Muscle of leg (tissue), 11 donors: Measurements from ENCODE around the gene PHF21A. TPM values are rescaled to one million over a fixed set of nuclear protein-coding genes. Genes with fewer than 3 reads are reported as not detected.

Source experiments
- DNase-seq: peaks from one replicate; pipeline ENCODE4 v3.0.0; 2013
- H3K27ac ChIP-seq: one replicate; pipeline ENCODE4 v1.5.1; 2013; ENCODE audit warnings: mild to moderate bottlenecking, low read length, control low read depth
- H3K27me3 ChIP-seq: one replicate; pipeline ENCODE4 v1.6.1; 2013; ENCODE audit warnings: low read length; ENCODE audit not compliant: control insufficient read depth, insufficient read depth
- H3K36me3 ChIP-seq: one replicate; pipeline ENCODE4 v1.6.1; 2013; ENCODE audit warnings: low read length; ENCODE audit not compliant: control insufficient read depth, insufficient read depth
- H3K4me1 ChIP-seq: one replicate; pipeline ENCODE4 v1.6.1; 2013; ENCODE audit warnings: low read length; ENCODE audit not compliant: control insufficient read depth, insufficient read depth
- H3K4me3 ChIP-seq: one replicate; pipeline ENCODE4 v1.5.1; 2013; ENCODE audit warnings: low read length, control low read depth
- H3K9me3 ChIP-seq: replicated peaks from 2 replicates; pipeline ENCODE4 v1.6.1; 2013; ENCODE audit warnings: low read depth, low read length; ENCODE audit not compliant: control insufficient read depth
- WGBS: methylation state at CpG from one replicate; pipeline ENCODE4 v1.1.5; 2013; ENCODE audit warnings: missing lambda C conversion rate; ENCODE audit not compliant: insufficient coverage; 5-methylcytosine and 5-hydroxymethylcytosine counted together
- polyA plus RNA-seq, 8 donors: library from polyadenylated mRNA; unstranded; fragments of 120-200 nt; gene quantifications; one replicate each; pipeline versions ENCODE4 v1.2.1 to v1.2.3, GENCODE V29; 2013; ENCODE audit warnings: inconsistent platforms in 1 of 8, low replicate concordance in 1 of 8; ENCODE audit not compliant: insufficient read length in 8 of 8, insufficient read depth in 1 of 8
- total RNA-seq: library from RNA; stranded (reverse); fragments of 120-200 nt; gene quantifications from one replicate; pipeline ENCODE4 v1.2.4, GENCODE V29; 2013

PHF21A gene
- total and polyA plus RNA-seq, 9 donors, result 21.4 to 44.4 (median 32.0) TPM

DNA sequence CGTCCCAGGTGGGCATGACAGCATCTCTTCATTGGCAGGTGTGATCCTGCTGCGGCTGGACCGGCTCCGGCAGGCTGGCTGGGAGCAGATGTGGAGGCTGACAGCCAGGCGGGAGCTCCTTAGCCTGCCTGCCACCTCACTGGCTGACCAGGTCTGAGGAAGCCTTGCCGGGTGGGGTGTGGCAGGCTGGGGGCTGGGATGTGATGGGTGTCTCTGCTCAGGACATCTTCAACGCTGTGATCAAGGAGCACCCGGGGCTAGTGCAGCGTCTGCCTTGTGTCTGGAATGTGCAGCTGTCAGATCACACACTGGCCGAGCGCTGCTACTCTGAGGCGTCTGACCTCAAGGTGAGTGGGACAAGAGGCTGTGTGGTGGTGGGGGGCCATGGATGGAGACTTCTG is 195.3 kb downstream of the PHF21A start:
- WGBS, result 35% methylated on average over 9 of the region's 12 CpGs
- H3K36me3 ChIP-seq, result peaks cover 4% of the 10 kb centered on the region
- H3K27ac ChIP-seq, result no peak overlapping the region
- no peaks in the 10 kb centered on the region for H3K9me3 ChIP-seq
- no peak overlapping the region for H3K4me3 ChIP-seq
- DNase-seq, result no peak
- H3K27me3 ChIP-seq, result peaks cover 41% of the 10 kb centered on the region
- H3K4me1 ChIP-seq, result peaks cover 21% of the 10 kb centered on the region

DNA sequence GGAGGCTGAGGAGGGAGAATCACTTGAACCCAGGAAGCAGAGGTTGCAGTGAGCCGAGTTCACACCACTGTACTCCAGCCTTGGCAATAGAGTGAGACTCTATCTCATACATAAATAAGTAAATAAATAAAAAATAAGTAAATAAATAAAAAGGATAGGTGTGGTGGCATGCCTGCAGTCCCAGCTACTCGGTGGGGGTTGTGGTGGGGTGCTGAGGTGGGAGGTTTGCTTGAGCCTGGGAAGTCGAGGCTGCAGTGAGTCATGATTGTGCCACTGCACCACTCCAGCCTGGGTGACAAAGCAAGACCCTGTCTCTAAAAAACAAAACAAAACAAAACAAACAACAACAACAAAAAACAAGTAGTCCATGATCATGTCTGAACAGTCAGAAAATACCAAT is 195.7 kb downstream of the PHF21A start:
- Histone ChIP-seq H3K27me3 (peaks cover 46% of the 10 kb centered on the region), H3K36me3 (no peaks in the 10 kb centered on the region), H3K9me3 (no peaks in the 10 kb centered on the region), H3K27ac (no peak overlapping the region), H3K4me1 (peaks cover 21% of the 10 kb centered on the region), H3K4me3 (no peak overlapping the region)
- no peak for DNase-seq
- no CpG with 5 or more reads among the region's 3 CpGs for WGBS

DNA sequence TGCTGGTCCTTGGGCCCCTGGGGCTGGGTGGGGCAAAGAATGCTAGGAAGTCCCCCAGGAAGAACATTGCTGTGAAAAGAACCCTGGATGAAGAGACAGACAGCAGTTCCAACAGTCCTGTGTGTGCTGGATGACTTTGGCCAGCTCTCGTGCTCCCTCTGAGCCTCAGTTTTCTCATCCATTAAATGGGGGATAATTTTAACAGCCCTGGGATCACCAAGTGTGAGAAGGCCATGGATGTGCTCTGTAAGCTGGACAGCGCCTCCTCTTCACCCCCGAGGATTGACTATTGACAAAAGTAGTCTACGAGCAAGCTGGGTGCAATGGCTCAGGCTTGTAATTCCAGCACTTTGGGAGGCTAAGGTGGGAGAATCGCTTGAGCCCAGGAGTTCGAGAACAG is 196.3 kb downstream of the PHF21A start:
- DNase-seq, result no peak
- Histone ChIP-seq H3K9me3 (no peaks in the 10 kb centered on the region), H3K4me1 (peaks cover 18% of the 10 kb centered on the region), H3K27me3 (peaks cover 52% of the 10 kb centered on the region), H3K27ac (no peak overlapping the region), H3K36me3 (no peaks in the 10 kb centered on the region), H3K4me3 (no peak overlapping the region)
- WGBS, result 75% methylated on average over 3 of the region's 6 CpGs

DNA sequence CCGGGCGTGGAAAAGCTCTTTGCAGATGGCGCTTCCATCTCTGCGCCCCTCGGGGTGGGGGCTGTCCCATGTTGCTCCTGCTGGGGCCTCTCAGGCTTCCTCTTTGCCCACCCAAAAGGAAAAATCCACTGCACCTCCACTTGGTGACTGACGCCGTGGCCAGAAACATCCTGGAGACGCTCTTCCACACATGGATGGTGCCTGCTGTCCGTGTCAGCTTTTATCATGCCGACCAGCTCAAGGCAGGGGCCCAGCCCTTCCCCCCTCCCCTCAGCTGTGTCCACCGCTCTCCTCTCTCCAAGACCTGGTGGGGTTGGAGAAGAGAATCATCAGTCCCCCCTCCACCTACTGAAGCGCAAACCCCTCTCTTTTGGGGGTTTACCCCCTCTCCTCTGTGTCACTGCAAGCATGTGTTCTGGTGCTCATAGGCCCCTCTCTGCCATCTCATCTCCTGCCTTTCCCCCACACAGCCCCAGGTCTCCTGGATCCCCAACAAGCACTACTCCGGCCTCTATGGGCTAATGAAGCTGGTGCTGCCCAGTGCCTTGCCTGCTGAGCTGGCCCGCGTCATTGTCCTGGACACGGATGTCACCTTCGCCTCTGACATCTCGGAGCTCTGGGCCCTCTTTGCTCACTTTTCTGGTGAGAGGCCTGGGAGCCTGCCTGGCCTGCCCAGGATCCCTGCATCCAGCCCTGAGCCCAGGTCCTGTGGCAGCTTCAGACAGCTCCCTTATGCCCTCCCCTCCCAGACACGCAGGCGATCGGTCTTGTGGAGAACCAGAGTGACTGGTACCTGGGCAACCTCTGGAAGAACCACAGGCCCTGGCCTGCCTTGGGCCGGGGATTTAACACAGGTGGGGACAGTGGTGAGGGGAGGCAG is 197.0 kb downstream of the PHF21A start:
- H3K27me3 ChIP-seq, result peaks cover 53% of the 10 kb centered on the region
- no peaks in the 10 kb centered on the region for H3K36me3 ChIP-seq
- no peak for DNase-seq
- peaks cover 18% of the 10 kb centered on the region for H3K4me1 ChIP-seq
- WGBS, result 78% methylated on average over 11 of the region's 22 CpGs
- no peaks in the 10 kb centered on the region for H3K9me3 ChIP-seq
- H3K27ac ChIP-seq, result no peak overlapping the region
- H3K4me3 ChIP-seq, result no peak overlapping the region

DNA sequence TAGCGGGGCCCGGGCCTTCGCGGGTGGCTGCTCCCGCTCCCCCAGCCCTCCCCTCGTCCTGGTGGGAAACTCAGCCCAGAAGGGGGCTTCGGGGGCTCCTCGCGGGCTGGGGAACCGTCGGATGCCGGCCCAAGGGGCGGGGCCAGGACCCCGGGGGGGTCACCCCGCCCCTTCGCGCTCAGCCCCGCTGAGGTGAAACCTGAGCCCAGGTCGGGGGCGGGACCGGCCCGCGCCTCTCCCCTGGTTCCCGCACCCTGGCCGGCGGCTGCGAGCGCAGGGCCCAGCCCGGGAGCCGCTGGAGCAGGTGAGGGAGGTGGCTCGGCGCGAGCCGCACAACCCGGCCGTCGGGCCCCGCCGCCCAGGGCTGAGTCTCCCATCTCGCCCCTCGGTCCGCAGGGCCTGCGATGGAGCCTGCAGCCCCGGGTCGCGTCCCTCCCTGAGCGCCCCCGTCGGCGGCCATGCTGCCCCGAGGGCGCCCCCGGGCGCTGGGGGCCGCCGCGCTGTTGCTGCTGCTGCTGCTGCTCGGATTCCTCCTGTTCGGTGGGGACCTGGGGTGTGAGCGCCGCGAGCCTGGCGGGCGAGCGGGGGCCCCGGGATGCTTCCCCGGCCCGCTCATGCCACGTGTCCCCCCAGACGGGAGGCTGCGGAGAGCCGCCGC is 198.7 kb downstream of the PHF21A start, which contains the start of gene LARGE2:
LARGE2 (plus strand) TSS at position 232 of the 658 bp plus-strand sequence; CDS start at position 459, 227 bp downstream.
- Histone ChIP-seq H3K9me3 (no peaks in the 10 kb centered on the region), H3K27me3 (peaks cover 53% of the 10 kb centered on the region), H3K36me3 (no peaks in the 10 kb centered on the region), H3K4me3 (no peak within 1 kb of the TSS), H3K27ac (no peak within 1 kb of the TSS), H3K4me1 (peaks cover 25% of the 10 kb centered on the region)
- DNase-seq, result no peak
- under 1% methylated on average over 72 of the region's 73 CpGs for WGBS

DNA sequence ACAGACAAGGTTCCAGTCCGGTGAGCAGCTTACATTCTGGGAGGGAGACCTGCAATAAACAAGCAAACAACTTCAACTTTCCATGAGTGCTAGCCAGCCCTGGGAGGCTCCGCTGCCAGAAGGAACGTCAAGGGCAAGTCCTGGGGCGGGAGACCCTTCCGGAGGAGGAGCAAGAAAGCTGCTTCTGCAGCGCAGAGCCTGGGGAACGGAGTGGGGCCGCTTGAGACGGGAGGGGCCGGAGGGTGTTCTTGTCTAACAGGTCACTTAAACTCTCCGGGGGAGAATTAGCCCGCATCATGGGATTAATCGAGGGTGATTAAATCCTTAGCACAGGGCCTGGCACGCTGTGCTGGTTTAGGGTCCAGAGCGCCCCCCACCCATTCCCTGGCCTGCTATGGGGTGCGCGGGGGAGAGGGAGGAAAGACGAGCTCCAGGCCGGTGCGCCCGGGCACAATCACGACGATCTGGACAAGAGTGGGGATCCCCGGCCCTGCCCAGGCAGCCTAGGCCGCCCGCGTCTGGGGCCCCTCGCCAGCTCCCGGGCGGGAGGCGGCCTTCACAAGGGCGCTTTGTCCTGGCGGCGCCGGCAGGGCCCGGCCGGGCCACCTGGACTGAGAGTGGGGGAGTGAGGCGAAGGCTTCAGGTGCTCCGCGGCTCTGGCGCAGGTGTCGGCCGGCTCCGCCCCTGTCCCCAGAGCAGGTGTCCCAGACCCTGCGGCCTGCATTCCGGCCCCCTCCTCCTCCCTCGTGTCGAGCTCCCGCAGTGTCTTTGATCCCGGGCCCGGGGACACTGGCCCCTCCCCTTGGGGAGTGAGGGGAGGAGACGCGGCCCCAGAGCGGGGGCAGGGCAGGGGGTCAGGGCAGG is 199.5 kb downstream of the PHF21A start:
- WGBS, result 7% methylated on average over 41 of the region's 54 CpGs
- peak; percentile 76 for DNase-seq
- peaks cover 32% of the 10 kb centered on the region for H3K4me1 ChIP-seq
- H3K27me3 ChIP-seq, result peaks cover 53% of the 10 kb centered on the region
- no peaks in the 10 kb centered on the region for H3K9me3 ChIP-seq
- no peak overlapping the region for H3K4me3 ChIP-seq
- H3K36me3 ChIP-seq, result no peaks in the 10 kb centered on the region
- no peak overlapping the region for H3K27ac ChIP-seq

DNA sequence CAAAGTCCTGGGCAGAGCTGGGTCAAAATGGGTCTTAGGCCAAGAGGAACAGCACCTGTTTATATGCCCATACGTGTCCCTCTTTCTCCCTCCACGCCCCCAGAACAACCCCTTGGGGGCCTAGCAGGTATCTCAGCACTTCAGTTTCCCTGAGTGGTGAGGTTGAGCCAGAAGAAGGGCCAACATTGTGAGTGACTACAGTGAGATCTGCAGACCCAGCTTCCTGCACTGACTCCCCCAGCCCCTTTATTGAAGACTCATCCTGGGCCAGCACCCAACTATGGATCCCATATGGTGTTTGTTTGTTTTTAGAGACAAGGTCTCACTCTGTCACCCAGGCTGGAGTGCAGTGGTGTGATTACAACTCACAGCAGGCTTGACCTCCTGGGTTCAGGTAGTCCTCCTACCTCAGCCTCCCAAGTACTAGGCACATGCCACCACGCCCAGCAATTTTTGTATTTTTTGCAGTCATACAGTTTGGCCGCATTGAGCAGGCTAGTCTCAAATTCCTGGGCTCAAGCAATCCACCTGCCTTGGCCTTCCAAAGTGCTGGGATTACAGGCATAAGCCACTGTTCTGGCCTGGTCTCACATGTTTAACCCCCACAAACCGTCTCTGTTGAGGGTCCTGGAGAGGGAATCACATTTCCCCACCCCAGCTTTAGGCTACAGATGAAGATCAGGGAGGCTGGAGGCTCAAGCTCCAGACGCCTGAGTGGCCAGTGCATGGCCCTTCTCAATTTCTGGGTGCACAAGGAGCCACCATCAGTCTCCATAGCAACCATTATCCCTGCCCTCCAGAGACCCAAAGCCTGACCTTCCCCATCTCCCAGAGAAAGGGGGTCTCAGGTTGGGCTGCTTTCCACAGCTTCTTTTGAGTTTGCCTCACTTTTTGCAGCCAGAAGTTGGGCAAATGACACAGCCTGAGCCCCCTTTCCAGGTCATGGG is 200.4 kb downstream of the PHF21A start:
- Histone ChIP-seq H3K36me3 (peaks cover under 1% of the 10 kb centered on the region), H3K27me3 (peaks cover 51% of the 10 kb centered on the region), H3K27ac (no peak overlapping the region), H3K4me1 (peaks cover 32% of the 10 kb centered on the region), H3K4me3 (no peak overlapping the region), H3K9me3 (no peaks in the 10 kb centered on the region)
- 61% methylated on average over 3 of the region's 6 CpGs for WGBS
- no peak for DNase-seq

DNA sequence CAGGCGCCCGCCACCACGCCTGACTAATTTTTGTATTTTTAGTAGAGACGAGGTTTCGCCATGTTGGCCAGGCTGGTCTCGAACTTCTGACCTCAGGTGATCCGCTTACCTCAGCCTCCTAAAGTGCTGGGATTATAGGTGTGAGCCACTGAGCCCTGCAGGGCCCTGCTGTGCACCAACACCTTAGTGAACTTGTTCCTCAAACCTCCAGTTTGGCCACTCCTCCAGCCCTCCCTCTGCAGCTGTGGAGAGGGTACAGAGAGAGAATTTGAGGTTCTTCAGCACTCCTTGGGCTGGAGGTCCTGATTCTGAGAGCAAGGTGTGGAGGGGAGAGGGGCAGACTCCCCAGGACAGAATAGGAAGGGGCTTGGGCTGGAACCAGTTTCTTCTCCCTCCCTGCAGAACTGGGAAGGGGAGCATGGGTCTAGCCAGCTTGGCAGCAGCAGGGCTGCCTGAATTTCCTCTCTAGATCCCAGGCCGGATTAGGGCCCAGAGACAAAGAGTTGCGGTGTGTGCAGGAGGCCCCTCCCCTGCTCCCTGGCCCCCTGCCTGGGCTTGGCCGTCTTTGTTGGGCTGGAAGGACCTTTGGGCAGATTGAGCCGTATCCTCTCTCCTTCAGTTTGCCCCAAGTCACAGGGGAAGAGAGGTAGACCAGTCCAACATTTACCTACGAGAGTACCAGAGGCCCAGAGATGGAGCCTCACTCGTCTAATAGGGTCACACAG is 201.3 kb downstream of the PHF21A start:
- H3K9me3 ChIP-seq, result no peaks in the 10 kb centered on the region
- WGBS, result 14% methylated on average over 3 of the region's 13 CpGs
- H3K4me3 ChIP-seq, result no peak overlapping the region
- no peak for DNase-seq
- H3K36me3 ChIP-seq, result peaks cover 9% of the 10 kb centered on the region
- peaks cover 48% of the 10 kb centered on the region for H3K27me3 ChIP-seq
- no peak overlapping the region for H3K27ac ChIP-seq
- peaks cover 32% of the 10 kb centered on the region for H3K4me1 ChIP-seq
